ENCODE data around the gene CYBC1.

The CYBC1 gene

GRCh38 chr17:82446649-82447048, 3.9 kb downstream of the CYBC1 start:
- DNase-seq = no peak

GRCh38 chr17:82446124-82446523, 4.4 kb downstream of the CYBC1 start:
- no peak for DNase-seq

- no peak for DNase-seq
Observed at GRCh38 chr17:82445542-82445941, 5.0 kb downstream of the CYBC1 start.

- DNase-seq = no peak
Observed at GRCh38 chr17:82444941-82445521, 5.5 kb downstream of the CYBC1 start.

- no peak for DNase-seq
Observed at GRCh38 chr17:82444284-82444893, 6.2 kb downstream of the CYBC1 start.

GRCh38 chr17:82443465-82444283, 6.9 kb downstream of the CYBC1 start:
- no peak for DNase-seq

- DNase-seq = no peak
Observed at GRCh38 chr17:82442643-82443464, 7.7 kb downstream of the CYBC1 start.

- DNase-seq = no peak
Observed at GRCh38 chr17:82441691-82442487, 8.7 kb downstream of the CYBC1 start.

GRCh38 chr17:82440991-82441627, 9.4 kb downstream of the CYBC1 start:
- no peak for DNase-seq

- no peak for DNase-seq
Observed at GRCh38 chr17:82440469-82440981, 10.0 kb downstream of the CYBC1 start.

- no peak for DNase-seq
Observed at GRCh38 chr17:82439829-82440365, 10.7 kb downstream of the CYBC1 start.

GRCh38 chr17:82439194-82439828, 11.2 kb downstream of the CYBC1 start:
- DNase-seq = no peak

GRCh38 chr17:82438401-82439193, 12.0 kb downstream of the CYBC1 start:
- no peak for DNase-seq

GRCh38 chr17:82437325-82437668, 13.3 kb downstream of the CYBC1 start:
- no peak for DNase-seq

GRCh38 chr17:82436601-82437324, 13.8 kb downstream of the CYBC1 start:
- no peak for DNase-seq

- DNase-seq = no peak
Observed at GRCh38 chr17:82435601-82436583, 14.7 kb downstream of the CYBC1 start.

- no peak for DNase-seq
Observed at GRCh38 chr17:82435103-82435502, 15.4 kb downstream of the CYBC1 start.

GRCh38 chr17:82434216-82434565, 16.4 kb downstream of the CYBC1 start:
- peak; percentile 61 for DNase-seq

Measured in CD4-positive, alpha-beta T cell treated with Interleukin-17A for 4 hours (primary cell).